ENCODE data around the gene VPS35L.
A peak's percentile ranks its signal among the peaks of the same experiment; 100 is the strongest.
"Not testable (repeated sequence)": the region's sequence is repeated elsewhere in the genome, so short reads cannot be mapped to it uniquely, and the experiment has no call there.

The VPS35L gene

DNA sequence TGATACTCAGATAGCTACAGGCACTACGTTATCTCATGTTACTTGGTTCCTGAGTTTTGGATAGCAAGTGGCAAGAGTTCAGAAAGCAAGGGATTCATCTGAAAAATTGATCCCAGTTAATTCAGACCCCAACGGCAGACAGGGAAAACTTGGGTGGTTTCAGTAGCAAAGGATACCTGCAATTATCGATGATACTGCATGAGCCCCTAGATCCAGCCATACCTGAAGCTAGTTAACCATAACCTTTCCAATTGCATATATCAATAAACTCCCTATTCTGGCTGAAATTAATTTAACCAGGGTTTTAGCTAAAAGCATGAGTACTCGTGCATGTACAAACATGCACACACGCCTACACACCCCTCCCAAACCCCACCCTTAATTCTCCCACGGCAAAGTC is 158.2 kb downstream of the VPS35L start:
- no peak for DNase-seq

DNA sequence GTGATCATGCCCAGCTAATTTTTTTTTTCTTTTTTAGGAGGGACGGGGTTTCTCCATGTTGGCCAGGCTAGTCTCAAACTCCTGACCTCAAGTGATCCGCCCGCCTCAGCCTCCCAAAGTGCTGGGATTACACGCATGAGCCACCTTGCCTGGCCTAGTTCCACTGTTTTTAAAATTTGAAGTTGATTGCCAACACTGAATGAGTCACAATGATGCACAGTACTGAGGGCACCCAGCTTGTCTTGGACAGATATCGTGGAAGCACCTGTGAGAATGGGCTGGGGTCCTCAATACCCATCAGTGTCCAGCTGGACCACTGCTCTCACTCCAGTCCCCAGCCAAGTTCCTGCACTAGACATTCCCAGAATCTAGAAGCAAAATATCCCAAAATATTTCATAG is 160.1 kb downstream of the VPS35L start:
- no peak for DNase-seq

DNA sequence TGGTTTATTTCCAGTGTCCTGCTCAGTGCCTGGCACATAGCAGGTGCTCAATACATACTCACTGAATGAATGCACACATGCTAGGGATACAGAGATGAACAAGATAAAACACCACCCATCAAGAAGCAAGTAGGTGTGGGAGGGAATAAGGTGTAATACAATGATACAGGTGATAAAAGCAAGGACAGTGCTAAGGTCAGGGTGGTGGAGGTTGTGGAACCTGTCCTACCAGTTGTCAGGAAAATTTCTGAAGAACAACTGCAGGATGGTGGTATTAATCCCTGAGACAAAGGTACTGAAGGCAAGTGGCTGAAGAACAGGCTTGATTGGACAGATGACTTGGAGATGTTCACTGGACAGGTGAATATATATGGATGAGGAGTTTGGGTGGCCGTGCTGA is 160.7 kb downstream of the VPS35L start:
- DNase-seq: no peak

DNA sequence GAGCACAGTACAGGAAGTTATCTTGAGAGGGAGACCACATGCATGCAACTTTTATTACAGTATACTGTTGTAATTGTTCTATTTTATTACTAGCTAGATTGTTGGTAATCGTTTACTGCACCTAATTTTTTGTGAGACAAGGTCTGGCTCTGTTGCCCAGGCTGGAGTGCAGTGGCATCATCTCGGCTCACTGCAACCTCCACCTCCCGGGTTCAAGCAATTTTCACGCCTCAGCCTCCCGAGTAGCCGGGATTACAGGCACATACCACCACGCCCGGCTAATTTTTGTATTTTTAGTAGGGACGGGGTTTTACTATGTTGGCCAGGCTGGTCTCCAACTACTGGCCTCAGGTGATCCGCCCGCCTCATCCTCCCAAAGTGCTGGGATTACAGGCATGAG is 161.2 kb downstream of the VPS35L start:
- DNase-seq: not testable (repeated sequence)

DNA sequence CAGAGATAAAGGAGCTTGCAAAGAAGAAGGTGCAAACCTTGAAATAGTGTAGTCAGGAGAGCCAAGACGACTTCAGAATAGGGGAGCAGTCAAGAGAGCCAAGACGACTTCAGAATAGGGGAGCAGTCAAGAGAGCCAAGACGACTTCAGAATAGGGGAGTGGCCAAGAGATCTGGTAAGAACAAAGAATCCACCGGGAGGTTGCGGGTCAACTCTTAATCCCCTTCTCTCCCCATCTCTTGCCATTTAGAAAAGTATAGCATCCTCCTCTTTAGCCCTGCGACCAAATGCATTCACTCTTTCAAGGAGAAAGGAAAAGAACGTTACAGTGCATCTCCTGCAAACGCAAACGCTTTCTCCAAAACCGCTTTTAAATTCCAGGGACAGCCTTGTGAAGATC is 161.8 kb downstream of the VPS35L start:
- DNase-seq: no peak

DNA sequence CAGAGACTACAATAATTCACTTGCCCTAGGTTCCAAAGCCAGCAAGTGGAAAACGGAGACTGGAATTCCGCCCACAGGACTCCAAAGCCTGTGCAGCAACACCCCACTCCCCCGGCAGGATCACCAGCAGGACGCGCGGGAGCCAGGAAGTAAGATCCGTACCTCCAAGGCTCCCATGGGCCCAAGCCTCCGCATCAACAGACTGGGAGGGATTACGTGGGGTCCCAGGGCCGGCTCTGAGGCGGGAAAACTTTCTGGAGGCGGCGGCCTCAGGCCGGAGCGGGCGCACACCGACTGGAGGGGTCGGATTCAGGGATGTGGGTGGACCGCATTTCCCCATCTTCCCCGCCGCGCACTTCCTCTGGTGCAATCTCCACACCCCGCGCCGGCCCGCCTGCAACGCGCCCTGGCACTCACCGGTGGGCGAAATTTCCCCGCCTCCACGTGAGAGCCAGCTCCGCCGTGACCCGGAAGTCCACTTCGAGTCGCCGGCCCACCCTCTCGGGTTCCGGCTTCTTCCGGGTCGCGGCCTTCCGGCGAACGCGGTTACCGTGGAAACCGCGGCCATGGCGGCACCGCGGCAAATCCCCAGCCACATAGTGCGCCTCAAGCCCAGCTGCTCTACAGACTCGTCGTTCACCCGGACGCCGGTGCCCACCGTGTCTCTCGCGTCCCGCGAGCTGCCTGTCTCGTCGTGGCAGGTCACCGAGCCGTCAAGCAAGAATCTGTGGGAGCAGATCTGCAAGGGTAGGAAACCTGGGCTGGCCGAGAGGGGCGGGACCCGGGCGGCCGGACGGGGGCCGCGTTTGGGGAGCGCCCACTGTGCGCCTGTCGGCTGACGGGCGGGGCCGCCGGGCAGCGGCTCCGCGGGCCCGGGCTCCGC is 162.5 kb downstream of the VPS35L start, which contains the start of the genes IQCK and KNOP1:
TSS of gene IQCK (plus strand) at position 531 of the 883 bp plus-strand sequence. CDS start at position 567, 36 bp downstream.
TSS of gene KNOP1 (minus strand) at position 487 of the 883 bp plus-strand sequence. CDS start 3,192 bp downstream, outside the sequence.
- peak; percentile 88 for DNase-seq

DNA sequence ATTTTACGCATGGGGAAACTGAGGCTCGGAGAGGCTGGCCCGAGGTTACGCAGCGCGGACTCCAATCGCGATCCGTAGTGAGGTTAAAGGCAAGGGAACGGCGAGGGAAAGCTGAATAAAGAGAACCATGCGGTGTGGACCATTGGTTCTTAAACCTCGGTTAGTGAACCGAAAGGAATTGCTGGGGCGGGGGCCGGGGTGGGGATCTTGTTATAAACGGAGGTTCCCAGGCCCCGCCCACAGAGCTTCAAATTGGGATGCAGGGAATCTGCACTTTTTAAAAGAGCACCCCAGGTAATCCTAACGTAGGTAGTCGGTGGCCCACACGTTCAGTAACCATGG is 163.1 kb downstream of the VPS35L start:
- DNase-seq: no peak

DNA sequence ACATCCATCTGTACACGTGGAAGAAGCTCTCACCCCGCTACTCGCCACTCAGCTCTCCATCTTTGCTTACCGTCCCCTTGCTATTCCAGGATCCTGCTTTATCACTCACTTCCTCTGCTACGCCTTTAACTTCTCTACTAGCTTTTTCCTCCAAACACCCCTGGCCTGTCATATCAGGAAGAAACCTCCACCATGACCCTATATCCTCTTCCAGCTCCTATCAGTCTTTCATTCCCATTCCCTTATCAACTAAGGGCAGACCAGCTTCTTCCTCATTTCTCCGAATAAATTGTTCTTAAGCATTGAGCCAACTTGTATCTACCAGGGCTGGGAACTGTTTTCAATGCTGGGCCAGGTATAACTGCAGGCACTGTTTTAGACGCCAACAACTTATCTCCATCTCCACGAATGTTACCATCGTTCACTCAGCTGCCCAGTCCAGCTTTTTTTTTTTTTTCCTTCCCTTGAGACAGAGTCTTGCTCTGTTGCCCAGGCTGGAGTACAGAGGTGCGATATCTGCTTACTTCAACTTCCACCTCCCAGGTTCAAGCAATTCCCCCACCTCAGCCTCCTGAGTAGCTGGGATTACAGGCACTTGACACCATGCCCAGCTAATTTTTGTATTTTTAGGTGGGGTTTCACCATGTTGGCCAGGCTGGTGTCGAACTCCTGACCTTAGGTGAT is 166.9 kb downstream of the VPS35L start:
- DNase-seq: no peak

DNA sequence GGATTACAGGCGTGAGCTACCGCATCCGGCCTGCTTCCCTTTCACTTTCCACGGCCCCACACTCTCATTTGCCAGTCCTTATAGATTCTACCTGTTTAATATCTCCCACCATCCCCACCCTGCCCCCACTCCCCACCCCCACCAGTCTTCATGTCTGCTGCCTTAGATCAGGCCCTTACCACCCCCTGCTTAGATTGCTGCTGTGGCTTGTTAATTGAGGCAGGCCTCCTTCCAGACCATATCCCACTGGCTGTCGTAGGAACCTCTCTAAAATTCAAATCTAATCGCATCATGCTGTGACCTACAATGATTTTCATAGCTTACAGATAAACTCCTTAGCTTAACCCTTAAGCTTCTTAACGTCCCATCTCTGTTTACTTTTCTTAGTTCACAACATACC is 167.5 kb downstream of the VPS35L start:
- DNase-seq: no peak

DNA sequence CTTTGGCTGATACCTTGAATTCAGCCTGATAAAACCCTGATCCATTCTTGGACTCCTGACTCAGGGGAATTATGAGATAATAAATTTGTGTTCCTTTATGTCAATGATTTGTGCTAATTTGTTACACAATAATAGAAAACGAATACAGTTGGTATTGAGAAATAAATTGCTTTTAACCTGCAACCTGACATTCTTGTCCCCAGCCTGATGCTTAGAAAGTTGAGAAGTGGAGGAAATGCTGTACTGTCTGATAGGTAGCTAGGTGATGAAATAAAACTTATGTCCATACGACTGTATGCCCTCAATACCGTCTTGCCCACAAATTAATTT is 173.1 kb downstream of the VPS35L start:
- no peak for DNase-seq

DNA sequence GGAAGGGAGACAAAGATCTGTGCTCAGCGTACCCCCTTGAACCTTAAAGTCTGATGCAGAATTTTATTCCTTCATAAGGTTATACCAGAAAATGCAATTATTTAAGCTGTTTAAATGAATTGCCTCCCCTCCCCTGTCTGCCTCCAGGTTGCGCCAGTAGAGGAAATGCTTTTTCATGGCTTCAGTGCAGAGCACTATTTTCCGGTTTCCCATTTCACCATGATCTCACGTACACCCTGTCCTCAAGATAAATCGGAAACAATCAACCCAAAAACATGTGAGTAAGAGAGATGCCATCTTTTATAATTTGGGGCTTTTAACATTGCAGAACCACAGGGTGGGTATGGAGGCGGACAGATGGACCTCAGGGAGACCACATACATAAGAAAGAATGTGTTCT is 178.0 kb downstream of the VPS35L start:
- no peak for DNase-seq

DNA sequence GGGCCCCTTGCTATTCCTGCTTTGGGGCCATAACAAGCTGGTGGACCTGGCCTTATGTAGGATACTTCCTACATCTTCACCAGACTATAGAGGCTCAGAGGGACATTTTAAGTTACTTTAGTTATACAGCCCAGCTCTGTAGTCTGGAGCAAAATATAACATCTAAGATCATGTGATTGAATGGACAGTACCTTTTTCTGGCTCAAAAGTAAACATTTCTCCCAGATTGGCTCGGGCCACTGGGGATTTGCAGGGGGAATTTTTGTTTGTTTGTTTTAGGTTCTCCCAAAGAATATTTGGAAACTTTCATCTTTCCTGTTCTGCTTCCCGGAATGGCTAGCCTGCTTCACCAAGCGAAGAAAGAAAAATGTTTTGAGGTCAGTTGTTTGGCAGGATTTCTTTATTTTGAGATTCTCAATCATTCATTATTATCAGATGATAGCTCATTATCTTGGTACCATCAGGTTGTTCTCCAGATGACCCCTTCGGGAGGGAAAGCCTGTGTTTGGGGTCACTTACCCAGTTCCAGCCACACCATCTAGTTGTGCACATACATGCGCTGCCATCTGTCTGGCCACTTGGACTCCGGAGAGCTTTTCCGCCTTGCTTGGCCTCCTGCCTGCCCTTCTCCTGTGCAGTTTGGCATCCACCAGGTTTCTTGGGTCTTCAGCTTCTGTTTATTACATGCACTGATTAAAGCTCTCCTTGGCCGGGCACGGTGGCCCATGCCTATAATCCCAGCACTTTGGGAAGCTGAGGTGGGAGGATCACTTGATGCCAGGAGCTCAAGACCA is 179.8 kb downstream of the VPS35L start:
- DNase-seq: no peak

DNA sequence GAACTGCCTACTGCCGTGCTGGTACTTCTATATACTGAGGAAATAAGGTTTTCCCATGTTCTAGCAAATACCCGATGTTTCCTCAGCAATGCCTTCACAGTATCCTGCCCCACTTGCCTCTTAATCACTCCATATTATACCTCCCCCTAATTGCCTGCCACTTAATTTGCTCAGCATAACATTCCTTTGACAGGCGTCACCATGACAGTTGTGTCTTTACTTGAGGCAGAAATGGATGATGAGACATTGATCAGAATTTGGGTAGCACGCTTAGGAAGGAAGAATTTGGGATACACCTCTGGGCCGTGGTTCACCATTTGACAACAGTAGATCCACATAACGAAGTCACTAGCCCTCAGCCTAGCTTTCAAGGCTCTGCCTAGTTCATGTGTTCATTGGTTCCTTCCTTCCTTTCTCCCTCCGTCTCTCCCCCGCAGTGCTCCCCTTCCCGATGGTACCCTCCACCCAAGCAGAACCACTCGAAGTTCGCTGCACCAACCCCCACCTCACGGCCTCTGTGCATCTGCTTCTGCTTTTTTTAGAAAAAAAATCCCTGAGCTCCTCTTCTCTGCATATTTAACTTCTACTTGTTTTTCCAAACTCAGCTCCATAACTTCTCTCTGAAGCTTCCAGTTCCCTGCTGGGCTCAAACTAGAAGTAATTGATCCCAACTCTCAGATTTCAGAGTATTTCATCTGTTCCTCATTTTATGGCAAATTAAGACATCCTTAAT is 182.0 kb downstream of the VPS35L start:
- no peak for DNase-seq

DNA sequence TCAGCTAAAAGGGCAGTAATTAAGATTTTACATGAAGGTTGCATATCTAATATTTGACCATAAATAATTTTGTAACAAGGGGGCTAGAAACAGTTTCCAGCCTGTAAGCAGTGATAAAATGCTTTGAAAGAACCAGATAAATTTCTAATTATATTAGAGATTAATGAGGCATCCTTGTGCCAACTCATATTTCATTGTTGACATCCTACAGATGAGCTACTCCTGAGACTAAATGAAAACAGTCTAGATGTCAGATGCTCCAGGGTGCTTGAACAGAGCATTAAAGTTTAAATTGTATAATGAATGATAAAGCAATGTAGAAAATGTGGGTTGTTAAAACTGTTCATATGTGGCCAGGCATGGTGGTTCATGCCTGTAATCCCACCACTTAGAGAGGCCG is 185.9 kb downstream of the VPS35L start:
- DNase-seq: no peak

DNA sequence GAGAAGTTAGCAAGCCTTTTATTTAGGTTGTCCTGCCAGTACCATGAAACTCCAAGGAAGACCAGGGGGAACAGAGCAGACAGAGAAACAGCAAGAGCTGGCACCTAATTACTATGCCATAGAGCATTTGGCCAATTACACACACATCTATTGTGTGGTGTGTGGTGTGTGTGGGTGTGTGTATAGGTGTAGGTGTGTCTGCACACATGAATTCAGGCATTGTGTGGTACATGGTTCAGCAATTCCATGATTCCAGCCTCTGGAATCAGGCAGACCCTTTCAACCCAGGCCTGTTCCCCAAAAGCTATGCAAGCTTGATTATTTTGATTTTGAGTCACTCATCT is 188.3 kb downstream of the VPS35L start:
- DNase-seq: no peak

DNA sequence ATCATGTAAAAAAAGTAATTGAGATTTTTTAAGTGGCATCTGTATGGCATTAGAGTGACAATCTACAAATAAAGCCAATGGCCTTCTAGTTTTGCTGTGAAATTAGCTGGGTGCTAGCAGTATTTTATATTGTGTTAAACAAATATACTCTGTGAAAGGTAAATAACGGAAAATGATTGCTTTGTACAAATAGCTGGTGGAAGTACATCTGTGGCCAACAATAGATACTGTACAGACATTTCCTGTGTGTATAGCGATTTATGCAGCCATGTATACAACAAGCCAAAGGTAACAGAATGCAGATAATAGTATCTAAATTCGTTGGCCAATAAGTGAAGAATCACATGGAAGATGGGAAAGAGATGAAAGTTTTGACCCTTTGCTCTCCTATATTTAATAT is 189.2 kb downstream of the VPS35L start:
- DNase-seq: no peak

DNA sequence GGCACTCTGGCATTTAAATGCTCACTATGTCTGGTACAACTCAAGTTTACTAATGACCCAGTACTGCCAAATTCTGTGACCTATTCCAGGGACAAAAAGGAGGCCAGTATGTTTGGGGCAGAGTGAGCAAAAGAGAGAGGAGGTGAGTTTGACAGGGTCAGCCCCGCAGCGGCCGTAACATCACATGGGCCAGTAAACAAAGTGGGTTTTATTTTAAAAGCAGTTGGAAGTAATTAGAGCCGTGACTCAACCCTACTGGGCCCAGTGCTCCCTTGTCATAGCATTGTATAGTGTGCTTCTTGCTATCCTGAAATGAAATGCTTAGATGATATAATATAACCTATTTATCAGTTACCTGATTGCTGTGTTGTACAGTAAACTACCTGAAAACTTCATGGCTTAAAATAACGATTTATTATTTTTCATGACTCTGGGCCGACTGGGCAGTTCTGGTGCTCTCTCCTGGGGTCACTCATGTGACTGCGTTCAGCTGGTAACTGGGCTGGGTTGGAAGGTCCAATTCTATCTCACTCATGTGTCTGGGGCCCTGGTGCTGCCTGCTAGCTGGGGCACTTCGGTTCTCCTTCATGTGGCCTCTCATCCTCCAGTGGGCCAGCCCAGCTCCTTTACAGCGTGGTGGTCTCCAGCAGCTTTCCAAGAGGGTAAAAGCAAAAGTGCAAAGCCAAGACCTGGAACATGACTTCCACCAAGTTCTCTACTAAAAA is 189.9 kb downstream of the VPS35L start:
- no peak for DNase-seq

DNA sequence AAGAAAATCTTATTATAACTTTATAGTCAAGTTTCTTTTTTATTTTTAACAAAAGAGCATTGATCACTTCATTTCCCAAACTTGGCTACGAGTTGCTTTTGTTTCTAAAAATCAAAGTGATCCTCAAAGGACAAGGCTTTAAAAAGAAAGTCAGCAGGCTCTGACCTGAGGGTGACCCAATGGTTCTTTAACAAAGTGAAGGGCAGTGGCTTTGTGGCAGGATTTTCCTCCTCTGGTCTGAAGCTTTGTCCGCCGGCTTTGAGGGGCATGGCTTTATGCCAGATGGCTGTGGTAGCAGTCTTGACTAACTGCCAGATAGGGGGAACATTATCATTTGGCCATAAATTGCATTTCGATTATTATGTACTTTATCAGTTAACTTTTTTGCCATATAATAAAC is 191.1 kb downstream of the VPS35L start:
- DNase-seq: no peak

DNA sequence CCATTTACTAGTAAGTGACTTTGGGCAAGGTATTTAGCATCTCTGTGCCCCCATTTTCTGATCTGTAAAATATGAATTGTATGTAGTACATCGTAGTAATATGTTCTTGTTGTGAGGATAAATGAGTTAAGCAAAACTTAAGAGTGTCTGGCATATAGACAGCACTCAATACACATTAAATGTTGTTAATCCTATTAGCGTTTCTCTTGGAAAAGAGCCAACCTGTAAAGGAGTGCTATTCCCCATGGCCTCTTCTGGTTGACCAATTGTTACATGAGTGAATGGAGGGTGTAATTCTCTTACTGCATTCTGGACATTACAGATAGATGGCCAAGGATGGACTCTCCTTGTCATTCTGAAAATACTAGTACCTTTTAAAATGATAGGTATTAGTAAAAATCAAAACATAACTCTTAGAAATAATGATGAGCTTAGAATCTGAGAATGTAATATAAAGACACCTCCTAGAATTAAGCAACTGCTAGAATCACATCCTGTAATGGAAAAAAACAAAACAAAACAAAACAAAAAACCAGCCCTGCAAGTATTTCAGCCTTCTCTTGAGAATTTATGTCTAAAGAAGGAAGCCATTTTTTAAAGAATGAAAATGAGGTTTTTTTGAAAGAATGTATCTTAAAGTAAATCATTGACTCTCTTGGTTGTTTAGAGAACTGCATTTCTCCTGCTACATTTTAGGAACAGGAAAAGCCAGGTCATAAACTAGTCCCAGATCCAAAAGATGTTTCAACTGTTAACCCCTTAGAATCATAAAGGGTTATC is 193.1 kb downstream of the VPS35L start:
- no peak for DNase-seq

DNA sequence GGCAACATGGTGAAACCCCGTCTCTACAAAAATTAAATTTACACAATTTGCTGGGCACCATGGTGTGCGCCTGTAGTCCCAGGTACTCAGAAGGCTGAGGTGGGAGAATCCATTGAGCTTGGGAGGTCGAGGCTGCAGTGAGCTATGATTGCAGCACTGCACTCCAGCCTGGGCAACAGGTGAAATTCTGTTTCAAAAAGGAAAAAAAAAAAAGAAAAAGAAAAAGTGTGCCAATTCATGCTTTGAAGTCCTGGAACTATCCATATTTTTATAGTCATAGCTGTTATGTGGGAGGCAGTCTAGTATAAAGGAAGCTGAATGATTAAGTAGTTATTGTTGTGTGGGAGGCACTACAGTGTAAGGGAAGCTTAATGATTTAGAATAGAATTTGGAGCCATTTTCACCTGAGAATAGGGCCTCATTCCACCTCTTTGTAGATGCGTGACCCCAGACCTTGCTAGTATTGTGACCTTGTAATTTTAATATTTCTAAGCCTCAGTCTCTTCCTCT is 194.1 kb downstream of the VPS35L start:
- DNase-seq: no peak
